GM12878 (cell line): ENCODE data around the gene COMMD1. TPM values are rescaled to one million over a fixed set of nuclear protein-coding genes. Genes with fewer than 3 reads are reported as not detected.

Experiments used
- BACH1 ChIP-seq: fragments of 450-650 bp; IDR thresholded peaks from 2 replicates; pipeline ENCODE4 v1.6.1; 2017; ENCODE audit warnings: mild to moderate bottlenecking, borderline replicate concordance
- CBFB ChIP-seq: IDR thresholded peaks from 2 replicates; pipeline ENCODE4 v1.6.1; 2016; ENCODE audit warnings: antibody characterized with exemption, low read depth
- CBX5 ChIP-seq: sonication (generic); IDR thresholded peaks from 2 replicates; pipeline ENCODE4 v1.6.1; 2016; ENCODE audit warnings: low read depth, moderate library complexity, mild to moderate bottlenecking, inconsistent platforms
- CHD4 ChIP-seq: fragments of 200-600 bp; sonication (generic); IDR thresholded peaks from 2 replicates; pipeline ENCODE4 v1.6.1; 2016; ENCODE audit warnings: mild to moderate bottlenecking
- CREM ChIP-seq: IDR thresholded peaks from 2 replicates; pipeline ENCODE4 v1.6.1; 2014; ENCODE audit warnings: antibody characterized with exemption, low read depth
- DPF2 ChIP-seq: fragments of 450-650 bp; IDR thresholded peaks from 2 replicates; pipeline ENCODE4 v1.6.1; 2017; ENCODE audit warnings: mild to moderate bottlenecking
- ELK1 ChIP-seq: IDR thresholded peaks from 2 replicates; pipeline ENCODE4 v1.6.1; 2012; ENCODE audit warnings: low read depth, low read length, improper control_type of control experiment
- EP300 ChIP-seq, 2 experiments: fragments of 150-350 bp in 1 of 2; IDR thresholded peaks; 2 replicates each; pipeline ENCODE4 v1.6.1; 2011 to 2012; ENCODE audit warnings: low read depth in 2 of 2, low read length in 2 of 2, borderline replicate concordance in 1 of 2, improper control_type of control experiment in 1 of 2, inconsistent platforms in 1 of 2; ENCODE audit not compliant: control insufficient read depth in 1 of 2
- IKZF1 ChIP-seq: fragments of 450-650 bp; conservative IDR thresholded peaks from 2 replicates; pipeline ENCODE4 v1.6.1; 2017; ENCODE audit warnings: antibody characterized with exemption, mild to moderate bottlenecking
- IKZF2 ChIP-seq, 2 experiments: fragments of 450-650 bp; IDR thresholded peaks; 2 replicates each; pipeline ENCODE4 v1.6.1; 2017; ENCODE audit warnings: mild to moderate bottlenecking in 2 of 2, moderate library complexity in 2 of 2
- MAX ChIP-seq: IDR thresholded peaks from 2 replicates; pipeline ENCODE4 v1.6.1; 2012; ENCODE audit warnings: low read depth, low read length, improper control_type of control experiment
- MYB ChIP-seq: fragments of 150-350 bp; IDR thresholded peaks from 2 replicates; pipeline ENCODE4 v1.6.1; 2014; ENCODE audit warnings: mild to moderate bottlenecking, low read depth, low read length, borderline replicate concordance
- NBN ChIP-seq: fragments of 450-650 bp; IDR thresholded peaks from 2 replicates; pipeline ENCODE4 v1.6.1; 2016
- NFYA ChIP-seq: IDR thresholded peaks from 2 replicates; pipeline ENCODE4 v1.6.1; 2011; ENCODE audit warnings: low read depth, mild to moderate bottlenecking, low read length, improper control_type of control experiment, borderline replicate concordance
- NRF1 ChIP-seq: conservative IDR thresholded peaks from 2 replicates; pipeline ENCODE4 v1.6.1; 2011; ENCODE audit warnings: mild to moderate bottlenecking, low read depth, low read length, improper control_type of control experiment
- PAX5 ChIP-seq: IDR thresholded peaks from 2 replicates; pipeline ENCODE4 v1.6.1; 2011; ENCODE audit warnings: low read depth, low read length, borderline replicate concordance
- RELB ChIP-seq: fragments of 450-650 bp; IDR thresholded peaks from 2 replicates; pipeline ENCODE4 v1.6.1; 2017; ENCODE audit warnings: low read depth, mild to moderate bottlenecking, moderate library complexity
- RFX5 ChIP-seq: IDR thresholded peaks from 2 replicates; pipeline ENCODE4 v1.6.1; 2011; ENCODE audit warnings: low read depth, low read length, improper control_type of control experiment
- SIN3A ChIP-seq: IDR thresholded peaks from 2 replicates; pipeline ENCODE4 v1.6.1; 2012; ENCODE audit warnings: low read depth, low read length, improper control_type of control experiment
- SP1 ChIP-seq: IDR thresholded peaks from one replicate; pipeline ENCODE4 v1.6.1; 2011; ENCODE audit warnings: low read depth, low read length
- TAF1 ChIP-seq: IDR thresholded peaks from 2 replicates; pipeline ENCODE4 v1.6.1; 2011; ENCODE audit warnings: mild to moderate bottlenecking, low read depth, low read length, borderline replicate concordance
- TCF3 ChIP-seq: IDR thresholded peaks from 2 replicates; pipeline ENCODE4 v1.6.1; 2012; ENCODE audit warnings: low read depth, mild to moderate bottlenecking, low read length, borderline replicate concordance; ENCODE audit not compliant: insufficient read depth
- ZBTB40 ChIP-seq: fragments of 450-650 bp; IDR thresholded peaks from 2 replicates; pipeline ENCODE4 v1.6.1; 2016; ENCODE audit warnings: mild to moderate bottlenecking, moderate library complexity, borderline replicate concordance
- ZNF207 ChIP-seq: fragments of 450-650 bp; IDR thresholded peaks from 2 replicates; pipeline ENCODE4 v1.6.1; 2014; ENCODE audit warnings: antibody characterized with exemption, mild to moderate bottlenecking, borderline replicate concordance
- polyA plus RNA-seq, 11 experiments: library from polyadenylated mRNA; depleted of rRNA in 4 of 11; unstranded in 6 of 11; stranded (reverse) in 5 of 11; fragments of >200 nt; fragmentation: Nextera tagmentation in 4 of 11; fragmentation: Illumina TruSeq in 1 of 11; extraction: Ambion mirVana in 4 of 11; extraction: Trizol in 1 of 11; gene quantifications; 1 replicate in 1 of 11; 2 replicates in 10 of 11; pipeline versions ENCODE4 v1.2.1 to v1.2.3, GENCODE V29; 2011 to 2016; ENCODE audit warnings: inconsistent platforms in 2 of 11, missing spikeins in 2 of 11, low read depth in 1 of 11
- total RNA-seq, 4 experiments: library from RNA; depleted of rRNA in 3 of 4; stranded (reverse); fragments of >200 nt in 3 of 4; fragmentation: Illumina TruSeq in 1 of 4; extraction: Trizol in 1 of 4; gene quantifications; 2 replicates each; pipeline versions ENCODE4 v1.2.1 to v1.2.3, GENCODE V29; 2013 to 2021

Gene COMMD1
- total and polyA plus RNA-seq, 10 of the 15 experiments (the other 5 are each of a cell fraction or from before 2014, with no cell fraction given) = 39.7 to 210 (median 53.7) TPM

GRCh38 chr2:61905372-61906185 lies at the start of gene COMMD1 (continued):
- TF ChIP-seq NBN = peak; percentile 57
- peak; percentile 75; the same call in 1 of the 2 replicates for TF ChIP-seq ZNF207
- TF ChIP-seq NFYA = no peak
- 0 out of 2 replicates have a peak, but pooled peaks have one; percentile 23 for TF ChIP-seq ELK1
- peak; percentile 65 for TF ChIP-seq DPF2
- peak; percentile 70 for TF ChIP-seq CREM
- peak in 1 of 2 experiments; percentile 14; a peak in 1 of 4 replicates for TF ChIP-seq IKZF2 (IDR thresholded peaks at IDR 0.05)
- peak; percentile 97 for TF ChIP-seq TAF1
- peak; percentile 95 for TF ChIP-seq SIN3A
- peak; percentile 80; the same call in 1 of the 2 replicates for TF ChIP-seq MAX
- TF ChIP-seq RELB = peak; percentile 93
- peak; percentile 23; the same call in 1 of the 2 replicates for TF ChIP-seq BACH1
- TF ChIP-seq TCF3 = peak; percentile 73
- no peak for TF ChIP-seq NRF1
- TF ChIP-seq EP300 (IDR thresholded peaks at IDR 0.05; ENCODE audit: borderline replicate concordance in 1 of 2, control insufficient read depth in 1 of 2, low read depth in 2 of 2, low read length in 2 of 2) = 0 out of 4 replicates have a peak, but pooled peaks of 1 of the 2 experiments have one; percentile 20
- TF ChIP-seq MYB = no peak
- TF ChIP-seq CHD4 = no peak
- peak; percentile 88 for TF ChIP-seq CBFB
- peak; percentile 77 for TF ChIP-seq IKZF1
- TF ChIP-seq RFX5 = peak; percentile 92
- peak; percentile 78 for TF ChIP-seq SP1
- TF ChIP-seq PAX5 = peak; percentile 70; the same call in 1 of the 2 replicates
- TF ChIP-seq CBX5 = peak; percentile 76; the same call in 1 of the 2 replicates
- no peak for TF ChIP-seq ZBTB40
- TF ChIP-seq, all 136 proteins: peak for 56
